ENCODE measurements around the gene RBMS1.

GRCh38 chr2:160268151-160268781, 225.3 kb downstream of the RBMS1 start:
- TF ChIP-seq CTCF (IDR thresholded peaks at IDR 0.05) (no peak), POLR2A (IDR thresholded peaks at IDR 0.05) (no peak), EP300 (IDR thresholded peaks at IDR 0.05) (no peak), POLR2AphosphoS5 (IDR thresholded peaks at IDR 0.05) (no peak)

Data from sigmoid colon (tissue), 4 donors.